ENCODE results near the gene ITPA. TPM values are rescaled to one million over a fixed set of nuclear protein-coding genes. Genes with fewer than 3 reads are reported as not detected.

The ITPA gene
- total and polyA plus RNA-seq, 2 of the 8 experiments (the other 6 are each of a cell fraction or from before 2014, with no cell fraction given): 88.2 to 94.0 TPM

GRCh38 chr20:3188823-3189413 lies 20.4 kb upstream of the ITPA start:
- Histone ChIP-seq H2BK120ac (replicated peaks; ENCODE audit: low read depth, low read length) (no peak overlapping the region), H3K56ac (replicated peaks; ENCODE audit: insufficient read length, low read depth, low read length) (no peak overlapping the region), H3K9ac (replicated peaks in 1 of 4; ENCODE audit: extremely low read depth in 1 of 4, low read depth in 3 of 4, low read length in 3 of 4) (no peak overlapping the region), H4K91ac (replicated peaks; ENCODE audit: insufficient read length, low read length) (no peak overlapping the region), H3K4me1 (replicated peaks in 1 of 4; ENCODE audit: control insufficient read depth in 3 of 4, insufficient read depth in 4 of 4, low read length in 3 of 4) (no peaks in the 10 kb centered on the region), H3K79me1 (ENCODE audit: low read depth, low read length) (no peaks in the 10 kb centered on the region), H2AFZ (ENCODE audit: low read length) (no peak overlapping the region), H4K5ac (ENCODE audit: insufficient read length, low read depth, low read length) (no peak overlapping the region), H3K27ac (ENCODE audit: low read depth, low read length) (no peak overlapping the region), H2BK15ac (ENCODE audit: low read length) (no peak overlapping the region), H3K36me3 (ENCODE audit: control insufficient read depth in 2 of 4, insufficient read depth in 4 of 4, low read length in 3 of 4) (peaks cover 12 to 42% (median 25%) of the 10 kb centered on the region in 4 experiments), H3K18ac (ENCODE audit: extremely low read depth, low read length) (no peak overlapping the region), H3K23me2 (ENCODE audit: low read depth, low read length) (no peaks in the 10 kb centered on the region; the same call in 1 of the 2 replicates), H4K8ac (ENCODE audit: extremely low read depth, insufficient read depth, low read length) (no peak overlapping the region), H3K9me3 (ENCODE audit: insufficient read depth in 2 of 2, low read depth in 1 of 2, low read length in 1 of 2) (no peaks in the 10 kb centered on the region), H2AK5ac (ENCODE audit: low read depth, low read length) (no peak overlapping the region), H2BK5ac (ENCODE audit: low read depth, low read length) (no peak overlapping the region), H2BK20ac (ENCODE audit: low read length) (no peak overlapping the region), H3K23ac (ENCODE audit: insufficient read length) (no peak overlapping the region), H3K4ac (replicated peaks; ENCODE audit: insufficient read length, low read depth, low read length) (no peak overlapping the region), H3K27me3 (replicated peaks in 1 of 4; ENCODE audit: control insufficient read depth in 3 of 4, extremely low read depth in 1 of 4, insufficient read depth in 3 of 4, low read length in 3 of 4) (no peaks in the 10 kb centered on the region), H3K4me3 (ENCODE audit: extremely low read depth in 1 of 4, insufficient read depth in 2 of 4, low read depth in 3 of 4, low read length in 4 of 4) (no peak overlapping the region), H3K4me2 (ENCODE audit: insufficient read depth in 1 of 2, low read depth in 2 of 2, low read length in 2 of 2) (no peak overlapping the region), H3K14ac (ENCODE audit: insufficient read length) (no peak overlapping the region), H3K79me2 (ENCODE audit: control insufficient read depth in 1 of 2, insufficient read depth in 2 of 2, low read length in 2 of 2) (no peaks in the 10 kb centered on the region), H4K20me1 (replicated peaks in 1 of 2; ENCODE audit: control insufficient read depth in 1 of 2, insufficient read depth in 2 of 2, low read length in 2 of 2) (peaks cover 2 to 6% of the 10 kb centered on the region in 2 experiments), H2BK12ac (ENCODE audit: low read depth, low read length) (no peak overlapping the region)
- 97% methylated on average over 3 of the region's 3 CpGs; no CpG with 5 or more reads in 1 of the 2 experiments for WGBS, 2 experiments (ENCODE audit: extremely low coverage in 1 of 2, insufficient coverage in 1 of 2, insufficient read length in 1 of 2, insufficient replicate concordance in 2 of 2, low coverage in 1 of 2, low lambda C conversion rate in 2 of 2, missing lambda C conversion rate in 1 of 2)
- DNase-seq (ENCODE audit: low read depth in 1 of 2, low spot score in 2 of 2): no peak
- CTCF ChIA-PET (ENCODE audit: partially characterized antibody): interaction anchor here (0.6 to 1.1 kb wide), 2 partner anchors 59 to 60 kb away, joined by 3 read pairs; no protein-coding TSS in a partner anchor
- TF ChIP-seq POU5F1 (IDR thresholded peaks at IDR 0.05; ENCODE audit: low read depth, low read length) (no peak), RFX5 (IDR thresholded peaks at IDR 0.05; ENCODE audit: borderline replicate concordance, low read depth, low read length) (no peak), SP2 (IDR thresholded peaks at IDR 0.05; ENCODE audit: low read length) (no peak), CBX8 (IDR thresholded peaks at IDR 0.05; ENCODE audit: borderline replicate concordance, low read depth, low read length) (no peak)
- POLR2A ChIA-PET (ENCODE audit: partially characterized antibody): interaction anchor here (1.0 to 2.1 kb wide), 4 partner anchors 9 to 29 kb away, joined by 3 to 8 read pairs (median 4); partner anchors contain the start of genes FASTKD5 and UBOX5
- no peak for FAIRE-seq
